Activated CD8-positive, alpha-beta T cell treated with anti-CD3 and anti-CD28 coated beads for 36 hours (primary cell): ENCODE data around the gene ERG. TPM values are rescaled to one million over a fixed set of nuclear protein-coding genes. Genes with fewer than 3 reads are reported as not detected.

ENCODE experiments used
- ATAC-seq: fragments of 200-7000 bp; cut with Tn5 transposase; one replicate; pipeline ENCODE4 v1.10.0; 2021; ENCODE audit warnings: mild to moderate bottlenecking, moderate library complexity
- CTCF ChIA-PET: fragments of 350-600 bp; sonication (Branson Sonifier 250); formaldehyde crosslinking; loops from one replicate; lab custom pipeline; 2021; ENCODE audit warnings: antibody characterized with exemption; lab: Charles Lee
- POLR2A ChIA-PET: fragments of 350-600 bp; sonication (Branson Sonifier 250); formaldehyde crosslinking; loops from one replicate; lab custom pipeline; 2021; ENCODE audit warnings: antibody characterized with exemption; lab: Charles Lee
- DNase-seq: peaks from one replicate; pipeline ENCODE4 v3.0.0-alpha.2; 2020
- H3K27ac Mint-ChIP-seq: one replicate; pipeline ENCODE4 v1.8.0; 2021; ENCODE audit warnings: mild to moderate bottlenecking, mixed read lengths
- H3K27me3 Mint-ChIP-seq: one replicate; pipeline ENCODE4 v1.8.0; 2021; ENCODE audit warnings: mixed read lengths
- H3K36me3 Mint-ChIP-seq: one replicate; pipeline ENCODE4 v1.8.0; 2021; ENCODE audit warnings: low read depth, mixed read lengths
- H3K4me1 Mint-ChIP-seq: one replicate; pipeline ENCODE4 v1.8.0; 2021; ENCODE audit warnings: low read depth, mixed read lengths
- H3K4me3 Mint-ChIP-seq: one replicate; pipeline ENCODE4 v1.8.0; 2021; ENCODE audit warnings: mild to moderate bottlenecking, moderate library complexity, mixed read lengths
- H3K9me3 Mint-ChIP-seq: one replicate; pipeline ENCODE4 v1.8.0; 2021; ENCODE audit warnings: mixed read lengths
- CTCF ChIP-seq: fragments of 200-600 bp; IDR thresholded peaks from one replicate; pipeline ENCODE4 v1.8.0; 2022; ENCODE audit warnings: antibody characterized with exemption, mild to moderate bottlenecking
- intact Hi-C: fragments of 100-400 bp; cut with micrococcal nuclease; formaldehyde crosslinking; loops from one replicate; pipeline ENCODE4 v1.10.0; 2022
- total RNA-seq, 2 experiments: library from RNA; stranded (reverse); gene quantifications; one replicate each; pipeline ENCODE4 v1.2.3, GENCODE V29; 2021

ERG gene
- total RNA-seq, 2 experiments from 2014 or later: not detected

DNA sequence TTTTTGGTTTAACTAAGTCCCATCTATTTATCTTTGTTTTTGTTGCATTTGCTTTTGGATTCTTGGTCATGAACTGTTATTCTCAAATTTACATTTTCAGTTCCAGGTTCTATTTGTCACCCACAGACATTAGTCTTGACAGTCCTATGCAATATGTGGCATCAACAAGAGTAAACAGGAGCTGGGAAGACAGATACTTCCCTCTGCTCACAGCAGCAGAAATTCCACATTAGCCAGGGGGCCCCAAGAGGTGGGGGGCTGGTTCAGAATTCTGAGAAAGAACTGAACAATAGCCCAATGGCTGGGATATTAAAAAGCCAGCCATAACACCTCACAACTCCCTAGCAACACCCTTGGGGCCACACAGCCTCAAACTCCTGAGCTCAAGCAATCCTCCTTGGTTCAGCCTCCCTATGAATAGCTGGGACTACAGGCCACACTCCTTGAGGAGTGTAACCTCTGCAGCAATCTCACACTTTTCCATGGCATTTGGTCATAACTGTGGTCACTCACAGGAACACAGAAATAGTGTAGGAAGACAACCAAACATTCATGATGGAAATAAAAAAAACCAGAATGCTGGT lies 67.8 kb downstream of the ERG start:
- no peak for DNase-seq
- H3K4me1 Mint-ChIP-seq: no peaks in the 10 kb centered on the region
- H3K9me3 Mint-ChIP-seq: no peaks in the 10 kb centered on the region
- peaks cover 2% of the 10 kb centered on the region for H3K27me3 Mint-ChIP-seq
- POLR2A ChIA-PET: no interaction called here
- ATAC-seq: no peak
- no peak overlapping the region for H3K4me3 Mint-ChIP-seq
- TF ChIP-seq CTCF: no peak
- H3K27ac Mint-ChIP-seq: no peak overlapping the region
- H3K36me3 Mint-ChIP-seq: no peaks in the 10 kb centered on the region
- intact Hi-C loops: no loop called here
- CTCF ChIA-PET: interaction anchor here (1.2 kb wide), 1 partner anchor 15 kb away, joined by 4 read pairs; no protein-coding TSS in a partner anchor

DNA sequence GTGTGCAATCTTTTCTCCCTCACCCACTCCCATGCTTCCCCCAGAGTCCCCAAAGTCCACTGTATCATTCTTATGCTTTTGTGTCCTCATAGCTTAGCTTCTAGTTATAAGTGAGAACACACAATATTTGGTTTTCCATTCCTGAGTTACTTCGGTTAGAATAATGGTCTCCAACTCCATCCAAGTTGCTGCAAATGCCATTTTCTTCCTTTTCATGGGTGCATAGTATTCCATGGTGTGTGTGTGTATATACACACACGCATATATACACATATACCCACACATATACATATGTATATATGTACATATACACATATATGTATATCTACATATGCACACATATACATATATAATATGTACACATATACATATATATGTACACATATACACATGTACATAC lies 69.3 kb downstream of the ERG start:
- no peaks in the 10 kb centered on the region for H3K36me3 Mint-ChIP-seq
- no peak overlapping the region for H3K4me3 Mint-ChIP-seq
- peaks cover 2% of the 10 kb centered on the region for H3K27me3 Mint-ChIP-seq
- H3K4me1 Mint-ChIP-seq: no peaks in the 10 kb centered on the region
- ATAC-seq (no peak), DNase-seq (no peak)
- no peak overlapping the region for H3K27ac Mint-ChIP-seq
- no peak for TF ChIP-seq CTCF
- intact Hi-C loops: no loop called here
- ChIA-PET POLR2A (no interaction called here), CTCF (no interaction called here)
- no peaks in the 10 kb centered on the region for H3K9me3 Mint-ChIP-seq

GRCh38 chr21:38428211-38428610 lies 70.1 kb downstream of the ERG start:
- Mint-ChIP-seq H3K27ac (no peak overlapping the region), H3K9me3 (no peaks in the 10 kb centered on the region), H3K4me1 (no peaks in the 10 kb centered on the region), H3K36me3 (no peaks in the 10 kb centered on the region), H3K27me3 (peaks cover 2% of the 10 kb centered on the region), H3K4me3 (no peak overlapping the region)
- ATAC-seq (no peak), DNase-seq (no peak)
- intact Hi-C loops: no loop called here
- CTCF ChIA-PET: no interaction called here
- TF ChIP-seq CTCF: no peak
- POLR2A ChIA-PET: no interaction called here

DNA sequence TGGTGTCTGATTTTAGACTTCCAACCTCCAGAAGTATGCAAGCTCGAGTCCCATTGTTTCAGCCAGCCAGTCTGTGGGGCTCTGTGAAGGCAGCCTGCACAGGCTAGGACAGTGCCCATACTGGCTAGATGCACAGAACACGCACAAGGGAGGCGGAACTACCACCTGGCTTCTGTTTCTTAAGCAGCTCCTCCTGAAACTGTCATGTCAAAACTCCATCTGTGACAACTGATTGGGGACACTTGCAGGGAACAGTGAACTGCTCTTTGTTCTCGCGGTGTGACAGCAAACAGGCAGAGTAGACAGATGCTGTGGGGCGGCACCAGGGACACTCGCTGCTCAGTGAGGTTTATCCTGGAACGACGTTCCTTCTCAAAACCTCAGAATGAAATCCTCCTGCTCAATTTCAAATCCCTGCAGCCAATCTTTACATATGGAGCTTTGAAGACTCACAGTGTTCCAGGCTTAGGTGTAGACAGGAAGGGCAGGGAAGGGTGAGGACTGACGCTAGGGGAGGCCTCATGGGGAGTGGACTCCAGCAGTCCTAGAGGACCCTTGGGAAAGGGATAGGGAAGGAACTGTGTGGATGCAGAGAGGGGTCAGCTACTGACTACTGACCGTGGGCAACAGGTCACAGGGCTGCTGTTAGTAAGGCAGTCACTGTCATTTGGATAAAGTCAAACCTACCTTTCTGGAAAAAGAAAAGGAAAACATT lies 73.8 kb downstream of the ERG start:
- DNase-seq: no peak
- Mint-ChIP-seq H3K36me3 (no peaks in the 10 kb centered on the region), H3K9me3 (no peaks in the 10 kb centered on the region), H3K27ac (no peak overlapping the region), H3K4me1 (no peaks in the 10 kb centered on the region), H3K27me3 (peaks cover 2% of the 10 kb centered on the region), H3K4me3 (no peak overlapping the region)
- intact Hi-C loops: no loop called here
- TF ChIP-seq CTCF: no peak
- no peak for ATAC-seq
- ChIA-PET POLR2A (no interaction called here), CTCF (no interaction called here)

- DNase-seq (no peak), ATAC-seq (no peak)
- H3K4me3 Mint-ChIP-seq: no peak overlapping the region
- H3K4me1 Mint-ChIP-seq: no peaks in the 10 kb centered on the region
- ChIA-PET POLR2A (no interaction called here), CTCF (interaction anchor here (0.6 kb wide), 1 partner anchor 204 kb away, joined by 3 read pairs; no protein-coding TSS in a partner anchor)
- no peak overlapping the region for H3K27ac Mint-ChIP-seq
- intact Hi-C loops: no loop called here
- no peaks in the 10 kb centered on the region for H3K36me3 Mint-ChIP-seq
- TF ChIP-seq CTCF: no peak
- no peaks in the 10 kb centered on the region for H3K9me3 Mint-ChIP-seq
- peaks cover 2% of the 10 kb centered on the region for H3K27me3 Mint-ChIP-seq
These were observed 76.2 kb downstream of the ERG start for GRCh38 chr21:38422082-38422481.
